Measurements from ENCODE around the gene GPAM. TPM values are rescaled to one million over a fixed set of nuclear protein-coding genes. Genes with fewer than 3 reads are reported as not detected.

GPAM gene
- total RNA-seq, 4 donors from 2014 or later = 4.5 to 7.2 (median 6.5) TPM

DNA sequence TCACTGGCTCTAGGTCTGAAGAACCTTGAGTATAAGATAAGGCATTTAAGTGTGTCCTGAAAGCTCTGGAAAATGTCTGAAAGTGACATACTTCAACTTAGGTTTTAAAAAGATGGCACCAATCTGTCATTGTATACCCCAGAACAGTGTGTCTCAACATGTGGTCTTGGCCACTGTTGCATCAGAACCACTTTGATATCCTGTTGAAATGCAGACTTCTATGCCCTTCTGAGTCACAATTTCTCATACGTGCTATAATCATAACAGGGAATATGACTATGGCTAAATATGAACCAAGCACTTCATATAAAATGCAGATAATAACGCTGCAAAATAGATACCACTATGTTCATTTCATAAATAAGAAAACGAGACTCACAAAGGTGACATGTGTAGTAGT is 38.0 kb upstream of the GPAM start:
- DNase-seq (ENCODE audit: extremely low spot score) = no peak
- peaks cover 0 to 8% (median 8%) of the 10 kb centered on the region in 4 donors for H3K9me3 ChIP-seq
- intact Hi-C loops (cut with DNase I) = no loop called here
- H3K27ac ChIP-seq (replicated peaks in 1 of 4) = no peak overlapping the region
- H3K4me3 ChIP-seq = no peak overlapping the region
- no peaks in the 10 kb centered on the region for H3K36me3 ChIP-seq
- peaks cover 0 to 6% (median 0%) of the 10 kb centered on the region in 4 donors for H3K27me3 ChIP-seq
- TF ChIP-seq POLR2A (IDR thresholded peaks at IDR 0.05; ENCODE audit: low read depth) = no peak
- TF ChIP-seq POLR2AphosphoS5 (IDR thresholded peaks at IDR 0.05) = no peak
- TF ChIP-seq, protein P1, sequence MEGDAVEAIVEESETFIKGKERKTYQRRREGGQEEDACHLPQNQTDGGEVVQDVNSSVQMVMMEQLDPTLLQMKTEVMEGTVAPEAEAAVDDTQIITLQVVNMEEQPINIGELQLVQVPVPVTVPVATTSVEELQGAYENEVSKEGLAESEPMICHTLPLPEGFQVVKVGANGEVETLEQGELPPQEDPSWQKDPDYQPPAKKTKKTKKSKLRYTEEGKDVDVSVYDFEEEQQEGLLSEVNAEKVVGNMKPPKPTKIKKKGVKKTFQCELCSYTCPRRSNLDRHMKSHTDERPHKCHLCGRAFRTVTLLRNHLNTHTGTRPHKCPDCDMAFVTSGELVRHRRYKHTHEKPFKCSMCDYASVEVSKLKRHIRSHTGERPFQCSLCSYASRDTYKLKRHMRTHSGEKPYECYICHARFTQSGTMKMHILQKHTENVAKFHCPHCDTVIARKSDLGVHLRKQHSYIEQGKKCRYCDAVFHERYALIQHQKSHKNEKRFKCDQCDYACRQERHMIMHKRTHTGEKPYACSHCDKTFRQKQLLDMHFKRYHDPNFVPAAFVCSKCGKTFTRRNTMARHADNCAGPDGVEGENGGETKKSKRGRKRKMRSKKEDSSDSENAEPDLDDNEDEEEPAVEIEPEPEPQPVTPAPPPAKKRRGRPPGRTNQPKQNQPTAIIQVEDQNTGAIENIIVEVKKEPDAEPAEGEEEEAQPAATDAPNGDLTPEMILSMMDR (IDR thresholded peaks at IDR 0.05) = no peak
- no peak for TF ChIP-seq EP300 (IDR thresholded peaks at IDR 0.05)
- 74% methylated on average over 3 of the region's 3 CpGs for WGBS
- H3K4me1 ChIP-seq = no peaks in the 10 kb centered on the region

DNA sequence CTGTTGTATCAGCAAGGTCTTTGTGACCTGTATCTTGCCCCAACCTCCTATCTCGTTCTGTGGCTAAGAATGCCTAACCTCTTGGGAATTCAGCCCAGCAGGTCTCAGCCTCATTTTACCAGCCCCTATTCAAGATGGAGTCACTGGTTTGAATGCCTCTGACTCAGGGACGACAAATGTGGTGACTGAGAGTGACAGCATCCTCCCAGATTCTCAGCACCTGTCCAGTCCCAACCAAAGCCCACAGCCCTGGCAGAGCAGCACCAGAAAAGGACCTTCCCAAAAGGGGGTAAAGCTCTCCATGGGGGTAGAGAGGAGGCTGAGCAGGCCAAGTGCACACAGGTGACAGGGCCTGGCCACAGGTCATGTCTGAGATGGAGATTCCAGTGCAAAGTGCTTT is 35.4 kb upstream of the GPAM start:
- H3K27ac ChIP-seq (replicated peaks in 1 of 4) = no peak overlapping the region
- no peaks in the 10 kb centered on the region for H3K36me3 ChIP-seq
- peak; percentile 87 for DNase-seq (ENCODE audit: extremely low spot score)
- WGBS = 72% methylated on average over 2 of the region's 2 CpGs
- H3K4me1 ChIP-seq = no peaks in the 10 kb centered on the region
- no peak overlapping the region for H3K4me3 ChIP-seq
- peaks cover 0 to 8% (median 8%) of the 10 kb centered on the region in 4 donors for H3K9me3 ChIP-seq
- H3K27me3 ChIP-seq = no peaks in the 10 kb centered on the region
- TF ChIP-seq POLR2AphosphoS5 (IDR thresholded peaks at IDR 0.05) (no peak), EP300 (IDR thresholded peaks at IDR 0.05) (no peak), POLR2A (IDR thresholded peaks at IDR 0.05; ENCODE audit: low read depth) (no peak)
- TF ChIP-seq, protein P1 (IDR thresholded peaks at IDR 0.05) = no peak
- intact Hi-C loops (cut with DNase I) = no loop called here

GRCh38 chr10:112218036-112218390 is 34.4 kb upstream of the GPAM start:
- intact Hi-C loops (cut with DNase I) = no loop called here
- H3K9me3 ChIP-seq = peaks cover 0 to 8% (median 8%) of the 10 kb centered on the region in 4 donors

GRCh38 chr10:112217386-112218035 is 33.9 kb upstream of the GPAM start:
- peaks cover 0 to 8% (median 8%) of the 10 kb centered on the region in 4 donors for H3K9me3 ChIP-seq
- H3K36me3 ChIP-seq = no peaks in the 10 kb centered on the region
- H3K27me3 ChIP-seq = no peaks in the 10 kb centered on the region
- H3K27ac ChIP-seq (replicated peaks in 1 of 4) = no peak overlapping the region
- no peaks in the 10 kb centered on the region for H3K4me1 ChIP-seq
- WGBS = 57% methylated on average over 4 of the region's 4 CpGs
- TF ChIP-seq POLR2A (IDR thresholded peaks at IDR 0.05; ENCODE audit: low read depth) (no peak), POLR2AphosphoS5 (IDR thresholded peaks at IDR 0.05) (no peak), EP300 (IDR thresholded peaks at IDR 0.05) (no peak)
- TF ChIP-seq, protein P1 (IDR thresholded peaks at IDR 0.05) = no peak
- intact Hi-C loops (cut with DNase I) = no loop called here
- H3K4me3 ChIP-seq = no peak overlapping the region
- DNase-seq (ENCODE audit: extremely low spot score) = no peak

More at GRCh38 chr10:112218036-112218390, 34.4 kb upstream of the GPAM start:
- TF ChIP-seq, protein P1 (IDR thresholded peaks at IDR 0.05) = no peak
- no peak for TF ChIP-seq EP300 (IDR thresholded peaks at IDR 0.05)
- TF ChIP-seq POLR2A (IDR thresholded peaks at IDR 0.05; ENCODE audit: low read depth) = no peak
- no peak for TF ChIP-seq POLR2AphosphoS5 (IDR thresholded peaks at IDR 0.05)
- DNase-seq (ENCODE audit: extremely low spot score) = peak; percentile 57
- Histone ChIP-seq H3K36me3 (no peaks in the 10 kb centered on the region), H3K4me3 (no peak overlapping the region), H3K27me3 (no peaks in the 10 kb centered on the region), H3K27ac (replicated peaks in 1 of 4) (no peak overlapping the region), H3K4me1 (no peaks in the 10 kb centered on the region)
- 66% methylated on average over 4 of the region's 4 CpGs for WGBS

DNA sequence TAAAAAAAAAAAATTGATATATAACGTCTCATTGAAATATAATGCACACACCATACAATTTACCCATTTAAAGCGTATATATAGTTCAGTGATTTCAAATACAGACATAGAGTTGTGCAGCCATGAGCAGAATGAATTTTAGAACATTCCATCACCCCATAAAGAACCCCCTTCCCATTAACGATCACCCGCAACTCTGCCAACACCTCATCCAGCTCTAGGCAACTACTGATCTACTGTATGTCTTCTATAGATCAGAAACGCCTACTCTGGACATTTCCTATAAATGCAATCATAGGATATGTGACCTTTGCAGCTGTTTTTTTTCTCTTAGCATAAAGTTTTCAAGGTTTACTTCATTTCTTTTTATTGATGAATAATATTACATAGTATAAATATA is 33.4 kb upstream of the GPAM start:
- 84% methylated on average over 5 of the region's 5 CpGs for WGBS
- Histone ChIP-seq H3K4me3 (no peak overlapping the region), H3K27ac (replicated peaks in 1 of 4) (no peak overlapping the region), H3K4me1 (no peaks in the 10 kb centered on the region), H3K9me3 (peaks cover 0 to 8% (median 8%) of the 10 kb centered on the region in 4 donors), H3K36me3 (no peaks in the 10 kb centered on the region), H3K27me3 (no peaks in the 10 kb centered on the region)
- intact Hi-C loops (cut with DNase I) = no loop called here
- TF ChIP-seq POLR2A (IDR thresholded peaks at IDR 0.05; ENCODE audit: low read depth) = no peak
- DNase-seq (ENCODE audit: extremely low spot score) = peak; percentile 12
